UCSD-AML1 (cell line): ENCODE measurements around the gene SIGLEC1.

Experiments
- DNase-seq: peaks from one replicate; lab custom pipeline; 2025; ENCODE audit not compliant: unreplicated experiment; lab: John Stamatoyannopoulos, UW

SIGLEC1 gene

DNA sequence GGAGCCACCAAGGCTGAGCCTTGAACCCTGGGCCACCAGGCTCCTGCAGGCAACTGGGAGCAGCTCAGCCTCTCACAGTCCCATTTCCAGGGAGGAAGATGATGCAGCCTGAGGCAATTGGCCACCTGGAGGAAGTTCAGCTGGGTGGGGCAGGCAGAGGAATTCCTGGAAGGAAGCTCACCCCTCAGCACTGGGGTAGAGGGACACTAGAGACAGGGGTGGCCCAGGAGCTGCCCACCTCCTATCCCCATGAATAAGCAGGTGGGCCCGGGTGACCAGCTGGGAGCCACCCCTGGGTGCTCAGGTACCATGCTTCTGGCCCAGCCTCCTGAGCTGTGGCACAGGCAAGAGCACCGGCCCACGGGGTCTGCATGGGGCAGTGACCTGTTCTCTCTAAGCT lies 16.5 kb upstream of the SIGLEC1 start:
- DNase-seq: no peak

DNA sequence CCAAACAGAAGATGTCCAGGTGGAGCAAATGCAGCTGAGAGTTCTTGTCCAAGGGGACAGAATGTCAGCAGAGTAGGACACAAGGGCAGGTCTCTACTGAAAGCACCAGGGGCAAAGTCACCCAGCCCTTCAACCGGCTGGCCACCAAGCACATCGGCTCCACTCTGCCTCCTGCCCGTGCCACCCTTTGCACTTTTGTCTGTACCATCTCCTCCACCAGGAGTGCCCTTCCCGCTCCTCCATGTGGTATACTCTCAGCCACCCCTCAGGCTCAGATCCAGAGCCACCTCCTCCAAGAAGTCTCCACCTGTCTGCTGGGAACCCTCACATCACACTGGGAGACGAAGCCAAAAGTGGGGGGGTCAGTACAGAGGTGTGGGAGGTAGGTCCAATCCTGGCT lies 16.0 kb upstream of the SIGLEC1 start:
- DNase-seq: no peak

DNA sequence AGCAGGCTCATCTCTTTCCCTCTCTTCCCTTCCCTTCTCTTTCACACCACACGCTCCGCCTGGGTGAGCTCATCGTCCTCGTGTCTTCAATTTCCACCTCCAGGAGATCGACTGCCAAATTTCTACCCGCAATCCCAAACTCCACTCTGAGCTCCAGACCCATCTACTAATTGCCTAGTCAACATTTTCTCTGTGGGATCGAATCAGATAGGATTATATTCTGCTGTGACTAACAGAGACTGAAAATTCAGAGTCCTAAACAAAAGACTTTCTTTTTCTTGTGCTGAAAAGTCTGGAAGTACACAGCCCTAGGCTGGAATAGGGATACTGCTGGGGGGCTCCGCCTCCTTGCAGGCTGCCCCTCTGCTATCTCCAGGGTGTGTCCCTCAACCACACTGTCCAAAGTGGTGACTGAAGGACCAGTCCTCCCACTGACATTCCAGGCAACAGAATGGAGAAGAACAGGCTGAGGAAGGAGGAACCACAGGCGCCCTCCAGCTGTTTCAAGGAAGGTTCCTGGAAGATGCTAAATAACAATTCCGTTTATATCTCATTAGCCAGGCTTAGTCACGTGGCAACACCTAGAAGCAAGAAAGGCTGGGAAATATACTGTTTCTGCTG lies 15.1 kb upstream of the SIGLEC1 start:
- DNase-seq: no peak

DNA sequence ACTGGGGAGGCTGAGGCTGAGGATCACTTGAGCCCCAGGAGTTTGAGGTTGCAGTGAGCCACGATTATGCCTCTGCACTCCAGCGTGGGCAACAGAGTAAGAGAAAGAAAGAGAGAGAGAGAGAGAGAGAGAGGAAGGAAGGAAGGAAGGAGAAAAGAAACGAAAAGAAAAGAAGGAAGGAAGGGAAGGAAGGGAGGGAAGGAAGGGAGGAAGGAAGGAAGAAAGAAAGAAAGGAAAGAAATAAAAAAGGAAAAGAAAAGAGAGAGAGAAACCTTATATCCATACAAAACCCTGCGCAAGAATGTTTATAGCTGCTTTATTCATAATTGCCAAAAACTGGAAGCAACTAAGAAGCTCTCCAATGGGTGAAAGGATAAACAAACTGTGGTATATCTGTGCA lies 12.0 kb upstream of the SIGLEC1 start:
- no peak for DNase-seq

DNA sequence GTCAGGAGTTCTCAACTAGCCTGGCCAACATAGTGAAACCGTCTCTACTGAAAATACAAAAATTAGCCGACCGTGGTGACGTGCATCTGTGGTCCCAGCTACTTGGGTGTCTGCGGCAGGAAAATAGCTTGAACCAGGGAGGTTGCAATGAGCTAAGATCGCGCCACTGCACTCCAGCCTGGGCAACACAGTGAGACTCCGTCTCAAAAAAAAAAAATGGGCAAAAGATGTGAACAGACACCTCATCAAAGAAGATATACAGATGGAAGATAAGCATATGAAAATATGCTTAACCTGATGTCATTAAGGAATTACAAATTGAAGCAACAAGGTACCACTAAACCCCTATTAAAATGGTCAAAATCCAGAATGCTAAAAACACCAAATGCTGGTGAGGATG lies 10.9 kb upstream of the SIGLEC1 start:
- no peak for DNase-seq

DNA sequence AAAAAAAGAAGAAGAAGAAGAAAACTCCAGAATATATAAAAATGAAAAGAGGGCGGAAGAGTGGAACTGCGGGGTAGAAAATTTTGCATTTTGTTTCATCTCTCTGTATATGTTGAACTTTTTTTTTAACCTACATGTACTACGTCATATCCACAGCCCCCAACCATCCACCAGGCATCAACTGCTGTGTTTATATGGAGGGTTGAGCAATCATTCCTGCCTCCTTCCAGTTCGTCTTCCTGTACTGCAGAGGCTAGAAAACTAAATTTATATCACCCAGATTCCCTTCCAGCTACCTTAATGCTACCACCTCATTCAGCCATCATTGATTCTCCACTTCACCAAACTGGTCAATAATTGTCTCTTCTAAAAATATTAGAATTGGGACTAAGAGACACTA lies 9.5 kb upstream of the SIGLEC1 start:
- DNase-seq: no peak

DNA sequence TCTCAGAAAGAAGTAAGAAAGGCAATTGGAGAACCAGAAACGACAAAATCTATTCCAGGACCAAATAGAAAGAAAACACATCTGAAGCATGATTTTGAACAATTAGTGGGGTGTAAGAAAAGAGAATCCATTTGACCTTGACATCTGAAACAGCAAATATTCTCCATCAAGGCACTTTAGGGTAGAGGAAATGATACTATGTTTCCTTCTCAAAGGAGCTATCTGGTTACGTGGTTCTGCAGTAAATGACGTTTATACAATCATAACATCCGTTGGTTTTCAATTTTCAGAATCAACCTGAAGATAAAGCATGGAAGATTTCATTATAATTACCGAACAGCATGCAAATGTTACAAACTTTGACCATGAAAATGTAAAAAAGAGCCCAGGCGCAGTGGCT lies 8.2 kb upstream of the SIGLEC1 start:
- no peak for DNase-seq

DNA sequence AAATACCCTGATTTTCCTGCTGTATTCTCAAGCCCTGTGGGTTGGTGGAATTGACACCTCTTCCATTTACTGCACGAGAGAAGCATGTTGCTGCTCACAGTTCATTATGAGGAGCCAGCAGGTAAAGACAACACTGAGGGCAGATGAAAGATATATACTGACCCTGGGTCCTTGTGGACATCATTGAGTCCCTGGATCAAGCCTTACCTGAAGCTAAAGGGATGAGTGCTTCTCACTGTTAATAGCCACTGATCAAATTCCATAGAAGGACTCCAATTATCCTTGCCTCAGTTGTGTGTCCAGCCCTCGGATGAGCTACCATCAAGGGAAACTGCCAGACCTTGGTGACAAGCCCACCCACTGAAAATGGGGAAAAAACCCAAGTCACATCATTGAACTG lies 7.7 kb upstream of the SIGLEC1 start:
- no peak for DNase-seq

DNA sequence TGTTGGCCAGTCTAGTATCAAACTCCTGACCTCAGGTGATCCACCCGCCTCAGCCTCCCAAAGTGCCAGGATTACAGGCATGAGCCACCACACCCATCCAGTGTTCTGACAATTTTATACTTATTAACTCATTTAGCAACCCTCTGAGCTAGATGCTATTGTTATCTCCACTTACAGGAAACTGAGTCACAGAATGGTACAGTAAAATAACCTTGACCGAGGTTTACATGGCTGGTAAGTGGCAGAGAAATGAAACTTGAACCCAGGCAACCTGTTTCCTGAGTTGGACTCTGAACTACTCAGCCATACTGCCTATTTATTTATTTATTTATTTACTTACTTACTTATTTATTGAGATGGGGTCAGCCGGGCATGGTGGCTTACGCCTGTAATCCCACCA lies 6.6 kb upstream of the SIGLEC1 start:
- no peak for DNase-seq

DNA sequence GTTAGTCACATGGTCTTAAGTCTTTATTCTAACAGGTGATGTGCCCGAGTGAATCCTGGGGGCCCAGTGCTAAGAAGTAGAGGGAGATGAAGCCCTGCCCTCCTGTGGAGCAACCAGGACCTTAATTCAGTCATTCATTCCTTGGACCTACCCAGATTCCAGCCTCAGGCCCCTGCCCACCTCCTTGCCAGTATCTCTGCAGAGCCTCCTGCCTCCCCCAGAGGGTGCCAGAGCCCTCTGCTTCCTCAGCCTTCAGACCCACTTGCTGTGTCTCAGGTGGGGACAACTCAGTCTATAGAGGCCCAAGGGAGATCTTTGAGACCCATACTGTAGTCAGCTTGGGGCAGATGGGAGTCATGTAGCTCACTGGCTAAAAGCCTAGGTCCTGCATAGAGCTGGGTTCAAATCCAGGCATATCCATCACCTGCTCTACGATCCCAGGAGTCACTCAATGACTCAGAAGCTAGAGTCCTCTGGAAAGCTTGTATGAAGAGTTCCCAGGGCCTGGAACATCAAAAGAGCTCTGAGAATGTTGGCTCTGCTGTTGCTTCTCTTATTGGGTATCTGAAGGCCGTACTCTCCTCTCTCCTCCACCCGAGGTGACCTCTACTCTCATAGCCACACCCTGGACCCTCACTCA lies 3.9 kb upstream of the SIGLEC1 start:
- DNase-seq: peak; percentile 60

DNA sequence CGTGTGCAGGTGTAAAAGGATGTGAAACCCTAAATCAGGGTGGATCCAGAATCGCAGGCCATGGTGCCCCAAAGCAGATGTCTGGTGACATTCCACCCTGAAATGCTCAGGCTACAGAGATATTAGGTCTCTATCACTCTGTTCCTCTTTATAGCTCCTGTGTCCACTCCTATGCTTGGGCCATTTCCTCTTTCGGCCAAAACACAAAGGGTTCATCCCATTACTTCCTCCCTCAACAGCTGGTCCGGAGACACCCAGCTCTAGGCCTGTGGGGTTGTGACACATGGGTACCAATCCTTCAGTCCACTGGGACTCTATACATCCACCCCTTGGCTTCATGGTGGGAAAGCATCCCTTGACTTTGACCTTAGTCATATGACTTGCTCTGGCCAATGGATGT lies 1.7 kb upstream of the SIGLEC1 start:
- no peak for DNase-seq

DNA sequence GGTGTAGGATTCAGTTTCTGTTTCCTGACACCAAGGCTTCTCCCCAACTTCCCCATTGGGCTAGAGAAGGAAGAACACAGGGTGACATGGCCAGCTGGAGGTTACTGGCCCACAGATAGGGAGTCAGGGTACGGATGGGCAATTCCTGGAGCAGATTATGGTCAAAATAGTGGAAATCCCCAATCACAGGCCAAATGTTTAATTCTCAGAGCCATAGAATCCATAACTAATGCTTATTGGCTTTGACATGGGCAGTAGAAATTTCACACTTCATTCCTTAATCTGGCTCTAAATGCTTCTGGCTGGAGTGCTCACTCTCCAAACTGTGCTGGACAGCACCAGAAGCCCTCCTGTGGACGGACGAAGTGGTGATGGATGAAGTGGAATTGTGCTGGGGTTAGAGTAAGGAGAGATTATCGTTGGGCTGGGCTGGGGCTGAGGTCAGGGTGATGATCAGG lies 887 bp downstream of the SIGLEC1 start:
- DNase-seq: no peak

DNA sequence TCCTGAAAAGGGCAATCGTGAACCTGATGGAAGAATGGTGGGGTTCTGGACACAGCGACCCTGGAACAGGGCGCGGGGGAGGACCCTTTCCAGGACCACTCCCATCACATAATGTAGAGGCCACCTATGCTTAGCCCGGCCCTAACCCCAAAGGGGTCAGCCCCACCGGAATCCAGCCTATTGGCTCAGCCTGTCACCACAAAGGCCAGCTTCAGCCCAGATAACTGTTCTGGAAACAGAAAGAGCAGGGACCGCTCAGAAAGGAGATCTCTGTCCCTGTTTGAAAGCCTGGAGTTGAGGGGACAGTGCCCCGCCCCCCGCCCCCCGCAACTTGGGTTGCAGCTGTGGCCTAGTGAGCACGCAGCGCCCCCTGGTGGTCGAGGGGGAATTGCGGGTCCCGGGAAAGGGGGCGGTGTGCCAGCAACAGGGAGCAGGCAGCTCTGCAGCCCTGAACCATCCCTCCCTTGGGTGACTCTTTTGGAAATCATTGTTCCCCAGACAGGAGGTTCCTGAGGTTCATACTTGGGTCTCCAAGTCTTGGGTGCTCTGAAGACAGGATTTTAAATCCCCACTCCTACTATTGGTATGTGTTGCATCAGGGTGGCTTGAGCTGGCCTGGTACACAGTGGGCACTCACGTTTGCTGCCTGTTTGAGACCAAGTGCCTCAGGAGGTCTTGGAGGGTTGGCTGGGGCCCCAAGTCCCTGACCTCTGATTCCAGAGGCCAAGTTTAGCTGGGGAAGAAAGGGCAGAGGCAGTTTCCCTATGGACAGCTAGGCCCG lies 1.5 kb downstream of the SIGLEC1 start:
- peak; percentile 86 for DNase-seq

DNA sequence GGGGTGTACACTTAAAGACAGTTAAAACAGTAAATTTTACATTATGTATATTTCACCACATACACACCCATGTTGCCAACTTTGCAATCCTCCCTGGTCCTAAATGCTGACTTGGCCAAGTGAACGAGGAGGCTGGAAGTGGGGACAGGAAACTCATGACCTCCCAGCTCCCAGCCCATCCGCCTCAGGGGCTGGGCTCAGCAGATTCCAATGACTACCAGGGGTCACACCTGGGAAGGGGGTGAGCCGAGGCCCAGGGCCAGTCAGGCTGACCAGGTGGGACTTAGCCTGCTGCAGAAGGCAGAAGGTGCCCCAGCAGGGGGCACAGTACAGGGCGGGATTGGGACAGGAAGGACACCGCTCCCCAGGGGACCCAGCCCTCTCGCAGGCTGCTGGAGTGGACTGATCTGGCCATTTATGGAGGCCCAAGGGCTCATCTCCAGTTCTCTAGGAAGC lies 2.4 kb downstream of the SIGLEC1 start:
- peak; percentile 20 for DNase-seq

DNA sequence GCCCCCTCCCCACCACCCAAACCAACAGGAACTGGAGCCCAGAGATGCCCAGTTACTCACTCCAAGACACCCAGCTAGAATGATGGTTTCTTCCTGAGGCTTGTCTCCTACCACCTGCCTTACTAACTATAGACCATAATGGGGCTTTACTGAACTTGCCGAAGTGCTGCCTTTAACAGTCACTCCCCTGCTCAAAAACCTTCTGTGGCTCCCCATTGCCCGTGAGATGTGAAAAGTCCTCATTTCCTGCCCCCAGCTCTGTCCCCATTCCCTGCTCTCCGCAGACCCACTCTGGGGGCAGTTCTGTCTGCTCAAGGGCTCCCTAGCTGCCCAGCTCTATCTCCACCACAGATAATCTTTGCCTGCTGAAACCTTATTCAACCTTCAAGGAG lies 4.9 kb downstream of the SIGLEC1 start:
- no peak for DNase-seq

DNA sequence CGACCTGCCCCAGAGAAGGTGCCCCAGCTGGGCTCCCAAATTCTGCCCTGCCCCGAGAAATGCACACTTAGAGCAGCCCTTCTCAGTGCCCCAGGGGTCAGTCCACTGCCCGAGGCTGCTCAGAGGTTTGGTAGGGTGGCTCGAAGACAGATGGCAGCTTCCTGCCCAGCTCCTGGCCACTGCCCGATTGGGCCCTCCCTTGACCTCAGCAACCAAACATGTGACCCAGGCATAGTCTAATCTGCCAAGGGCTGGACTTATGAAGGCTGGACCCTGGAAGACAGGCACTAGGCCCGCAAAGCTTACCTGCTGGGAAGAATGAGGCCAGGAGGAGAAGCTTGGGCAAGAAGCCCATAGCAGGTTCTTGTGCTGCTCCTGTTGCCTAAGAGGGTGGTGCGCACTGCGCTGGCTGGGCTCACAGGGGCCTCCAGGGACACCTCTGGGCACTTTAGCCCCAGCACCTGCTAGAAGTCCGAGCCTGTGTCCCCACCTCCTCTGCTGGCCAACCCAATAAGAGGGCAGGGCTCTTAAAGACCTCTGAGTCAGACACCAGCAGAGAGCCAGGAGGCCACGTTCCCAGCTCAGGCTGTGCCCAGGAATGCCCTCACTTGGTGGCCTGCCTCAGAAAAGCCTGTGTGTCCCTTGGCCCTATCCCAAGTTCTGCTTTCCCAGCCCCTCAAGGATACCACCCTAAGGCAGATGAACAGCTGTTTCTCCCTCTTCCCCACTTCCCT lies 5.5 kb downstream of the SIGLEC1 start:
- no peak for DNase-seq

DNA sequence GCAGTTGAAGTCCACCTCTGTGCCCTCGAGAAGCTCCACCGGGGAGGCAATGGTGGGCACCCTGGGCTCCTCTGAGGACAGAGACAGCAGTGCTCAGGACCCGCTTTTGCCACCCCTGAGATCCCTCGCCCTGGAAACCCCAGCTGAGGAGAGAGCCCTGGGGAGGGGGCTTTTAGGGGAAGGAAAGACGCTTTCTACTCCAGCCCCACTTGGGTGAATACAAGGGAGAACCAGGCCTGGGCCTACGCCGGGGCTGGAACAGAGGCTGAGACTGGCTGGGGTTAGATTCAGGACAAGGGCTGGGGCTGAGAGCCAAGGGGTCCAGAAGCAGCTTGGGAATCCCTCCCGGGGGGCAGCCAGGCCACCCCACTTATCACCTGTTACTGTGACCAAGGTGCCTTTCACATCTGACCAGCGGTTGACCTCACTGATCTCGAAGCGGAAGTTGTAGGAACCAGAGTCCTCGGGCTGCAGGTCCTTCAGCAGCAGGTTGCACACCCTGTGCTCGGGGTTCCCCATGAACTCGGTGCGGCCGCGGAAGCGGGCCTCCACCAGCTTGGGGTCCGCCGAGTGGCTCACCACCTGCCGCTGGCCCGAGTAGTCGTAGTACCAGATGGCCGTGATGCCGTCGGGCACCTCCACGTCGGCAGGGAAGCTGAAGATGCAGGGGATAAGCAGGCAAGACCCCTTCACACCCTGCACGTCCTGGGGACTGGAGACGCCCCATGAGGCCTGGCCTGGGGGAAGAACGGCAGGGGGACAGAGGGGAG lies 6.2 kb downstream of the SIGLEC1 start:
- DNase-seq: no peak

DNA sequence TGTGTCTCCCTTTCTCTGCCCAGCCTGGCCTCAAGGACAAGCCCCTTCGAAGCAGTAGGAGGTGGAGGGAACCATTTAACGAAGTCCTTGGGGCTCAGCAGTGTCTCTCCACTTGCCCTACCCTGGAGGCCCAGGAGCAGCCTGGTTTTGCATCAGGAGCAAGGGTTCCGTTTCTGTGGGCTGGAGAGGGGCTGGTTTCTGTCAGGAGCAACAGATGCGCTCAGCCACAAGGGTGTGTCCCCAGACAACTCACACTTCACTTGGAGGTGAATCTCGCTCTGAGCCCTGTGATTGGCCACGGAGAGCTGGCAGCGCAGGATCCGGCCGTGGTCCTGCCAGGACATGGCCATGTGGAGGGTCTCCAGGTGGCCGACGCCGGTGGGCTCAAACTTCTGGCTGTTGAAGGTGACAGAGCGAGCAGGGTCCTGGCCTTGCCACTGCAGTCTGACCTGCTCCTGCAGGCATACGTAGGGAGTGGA lies 6.9 kb downstream of the SIGLEC1 start:
- DNase-seq: no peak

DNA sequence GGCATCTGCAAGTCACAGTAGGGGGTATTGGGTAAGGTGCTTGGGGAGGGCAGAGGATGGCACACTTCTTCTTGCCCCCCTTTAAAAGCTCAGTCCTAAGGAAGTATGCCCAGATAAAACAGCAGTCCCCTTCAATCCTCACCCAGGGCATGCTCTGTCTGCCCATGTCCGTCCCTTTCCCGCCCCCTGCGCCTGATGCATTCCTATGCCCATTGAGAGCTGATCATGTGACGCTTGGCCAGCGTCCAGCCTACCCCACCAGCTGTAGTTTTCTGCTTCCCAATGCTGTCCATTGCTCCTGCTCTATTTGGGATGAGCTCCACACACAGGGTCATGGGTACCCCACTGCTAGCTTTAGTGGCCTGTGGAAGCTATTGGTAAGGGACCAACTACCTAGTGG lies 8.3 kb downstream of the SIGLEC1 start:
- DNase-seq: no peak

DNA sequence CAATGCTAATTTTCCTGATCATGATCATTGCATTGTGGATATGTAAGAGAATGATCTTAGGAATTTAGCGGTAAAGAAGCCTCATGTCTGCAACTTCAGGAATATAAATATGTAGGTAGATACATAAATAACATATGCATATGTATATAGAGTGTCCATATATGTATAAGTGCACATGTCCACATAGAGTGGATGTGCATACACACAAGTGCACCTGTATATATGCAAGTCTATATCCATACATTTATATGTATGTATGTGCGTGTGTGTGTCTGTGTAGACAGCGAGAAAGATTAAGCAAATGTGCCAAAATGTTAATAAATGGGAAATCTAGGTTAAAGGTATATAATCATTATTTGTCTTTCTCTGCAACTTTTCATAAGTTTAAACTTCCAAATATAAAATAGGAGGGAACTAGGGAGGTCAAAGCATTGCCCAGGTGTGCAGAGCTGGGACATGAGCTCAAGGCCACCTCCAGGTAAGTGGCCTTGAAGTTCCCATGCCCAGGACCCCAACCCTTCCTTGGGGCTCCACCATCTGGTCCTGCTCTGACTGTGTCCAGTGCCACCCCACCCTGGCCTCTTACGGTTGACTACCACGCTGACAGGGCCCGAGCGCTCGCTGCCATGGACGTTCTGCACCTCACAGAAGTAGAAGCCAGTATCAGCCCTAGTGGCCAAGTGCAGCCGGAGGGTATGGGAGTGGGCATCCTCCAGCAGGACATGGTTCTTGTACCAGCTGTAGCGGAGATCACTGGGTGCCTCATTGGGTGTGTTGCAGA lies 9.6 kb downstream of the SIGLEC1 start:
- DNase-seq: no peak
